ENCODE data around the gene DOLK.

Gene DOLK

DNA sequence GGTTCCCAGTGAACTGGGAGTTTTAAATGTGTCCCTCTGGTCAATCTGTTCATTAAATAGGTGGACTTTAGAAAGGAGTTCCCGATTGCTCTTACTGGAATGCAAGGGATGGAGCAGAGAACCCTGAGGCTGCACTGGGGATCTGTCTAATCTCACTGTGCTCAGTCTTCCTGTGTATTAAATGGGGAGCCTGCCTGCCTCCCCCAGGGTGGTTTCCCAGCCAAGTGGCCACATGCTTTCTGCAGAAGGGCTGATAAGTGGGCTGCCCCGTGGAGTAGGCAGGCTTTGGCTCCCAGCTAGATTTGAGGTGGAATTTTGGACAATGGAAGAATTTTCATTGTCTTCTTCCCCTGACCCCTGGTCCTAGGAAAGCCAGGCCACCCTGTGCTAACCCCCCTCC lies 40.7 kb downstream of the DOLK start:
- no peak for DNase-seq (ENCODE audit: low read depth)

DNA sequence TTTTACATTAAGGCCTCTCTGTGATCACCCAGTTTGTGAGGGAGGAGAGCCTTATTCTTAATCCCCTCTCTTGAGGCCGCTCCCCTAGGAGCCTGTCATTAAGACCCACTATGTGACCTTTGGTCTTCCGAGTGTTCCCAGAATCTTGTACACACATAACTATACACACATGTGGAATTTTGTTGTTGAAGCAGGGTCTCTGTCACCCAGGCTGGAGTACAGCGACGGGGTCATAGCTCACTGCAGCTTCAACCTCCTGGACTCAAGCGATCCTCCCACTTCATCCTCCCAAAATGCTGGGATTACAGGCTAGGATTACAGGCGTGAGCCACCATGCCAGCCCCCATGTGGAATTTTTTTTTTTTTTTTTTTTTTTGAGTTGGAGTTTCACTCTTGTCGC lies 41.4 kb downstream of the DOLK start:
- DNase-seq (ENCODE audit: low read depth): no peak

- DNase-seq (ENCODE audit: low read depth): no peak
Observed at GRCh38 chr9:128903871-128904620, 43.4 kb downstream of the DOLK start.

DNA sequence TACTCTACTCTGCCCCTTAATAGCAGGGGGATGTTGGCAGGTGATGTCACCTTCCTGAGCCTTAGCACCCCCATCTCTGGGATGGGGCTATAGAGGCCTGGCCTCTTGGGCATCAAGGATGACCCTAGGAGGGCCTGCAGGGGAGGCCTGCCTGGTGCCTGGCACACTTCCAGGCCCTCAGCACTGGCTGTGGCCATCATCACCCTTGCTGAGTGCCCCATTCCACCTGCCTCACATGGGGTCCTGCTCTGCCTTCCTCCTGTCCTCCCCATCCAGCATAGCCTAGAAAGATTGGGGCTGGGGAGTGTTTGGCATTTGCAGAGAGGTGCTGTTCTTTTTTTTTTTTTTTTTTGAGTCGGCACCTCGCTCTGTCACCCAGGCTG lies 44.3 kb downstream of the DOLK start:
- DNase-seq (ENCODE audit: low read depth): no peak

GRCh38 chr9:128902351-128903078 lies 44.9 kb downstream of the DOLK start:
- DNase-seq (ENCODE audit: low read depth): peak; percentile 68

- no peak for DNase-seq (ENCODE audit: low read depth)
Observed at GRCh38 chr9:128901822-128902221, 45.6 kb downstream of the DOLK start.

DNA sequence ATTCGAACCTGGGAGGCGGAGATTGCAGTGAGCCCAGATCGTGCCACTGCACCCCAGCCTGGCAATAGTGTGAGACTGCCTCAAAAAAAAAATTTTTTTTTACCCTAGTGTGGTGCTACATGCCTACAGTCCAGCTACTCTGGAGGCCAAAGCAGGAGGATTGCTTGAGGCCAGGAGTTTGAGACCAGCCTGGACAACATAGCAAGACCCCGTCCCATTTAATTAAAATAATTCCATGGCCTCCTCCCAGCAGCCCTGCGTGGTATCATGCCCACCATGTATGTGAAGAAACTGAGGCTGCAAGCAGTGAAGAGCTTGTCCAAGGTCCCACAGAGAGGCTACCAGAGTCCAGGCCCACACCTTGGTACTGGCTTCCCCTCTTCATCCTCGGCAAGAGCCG lies 46.0 kb downstream of the DOLK start:
- DNase-seq (ENCODE audit: low read depth): no peak

DNA sequence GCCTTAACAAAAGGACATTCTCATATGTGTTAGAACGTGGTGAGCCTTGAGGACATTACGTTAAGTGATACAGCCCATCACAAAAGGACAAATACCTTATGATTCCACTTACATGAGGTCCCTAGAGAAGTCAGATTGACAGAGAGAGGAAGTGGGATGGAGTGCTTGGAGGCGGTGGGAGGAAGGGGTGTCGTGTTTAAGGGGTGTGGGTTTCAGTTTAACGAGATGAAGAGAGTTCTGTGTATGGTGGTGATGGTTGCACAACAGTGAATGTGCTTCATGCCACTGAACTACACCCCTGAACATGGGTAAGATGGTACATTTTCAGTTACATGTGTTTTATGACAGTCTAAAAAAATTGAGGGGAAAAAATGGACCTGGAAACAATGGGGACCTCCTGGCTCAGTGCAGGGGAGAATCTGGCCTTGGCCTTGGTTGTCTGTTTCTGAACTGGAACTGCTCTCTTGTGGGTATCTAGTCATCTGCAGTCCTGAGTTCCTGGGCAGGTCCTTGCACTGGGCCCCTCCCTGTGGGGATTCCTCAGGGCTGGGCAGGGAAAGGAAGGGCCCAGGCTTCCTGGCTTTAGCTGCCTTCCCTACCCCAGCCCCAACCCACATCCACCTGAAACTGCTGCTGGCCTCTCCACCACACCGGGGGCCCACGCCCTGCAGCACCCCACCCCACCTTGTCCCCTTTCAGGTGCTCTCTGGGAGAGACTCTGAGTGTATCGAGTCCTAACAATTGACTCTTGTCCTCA lies 47.7 kb downstream of the DOLK start:
- no peak for DNase-seq (ENCODE audit: low read depth)

- no peak for DNase-seq (ENCODE audit: low read depth)
Observed at GRCh38 chr9:128898845-128899565, 48.4 kb downstream of the DOLK start.

GRCh38 chr9:128898382-128898781 lies 49.0 kb downstream of the DOLK start:
- no peak for DNase-seq (ENCODE audit: low read depth)

DNA sequence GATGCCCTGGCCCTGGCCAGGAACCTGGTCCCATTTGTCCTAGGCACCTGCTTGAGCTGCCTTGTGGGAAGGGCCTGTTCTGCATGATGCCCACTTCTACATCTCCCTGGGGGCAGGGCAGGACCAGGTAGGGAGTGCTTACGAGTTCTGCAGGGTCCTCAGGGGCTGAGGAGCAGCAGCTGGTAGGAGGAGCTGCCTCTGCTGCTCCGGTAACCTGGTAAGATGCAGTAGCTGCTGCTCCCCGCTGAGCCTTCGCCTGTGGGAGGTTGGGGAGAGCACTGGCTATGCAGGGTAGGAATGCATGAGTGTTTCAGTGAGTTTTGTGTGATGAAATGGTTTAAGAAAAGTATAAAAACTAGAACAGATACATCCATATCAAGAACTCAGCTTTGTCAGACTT lies 51.8 kb downstream of the DOLK start:
- no peak for DNase-seq (ENCODE audit: low read depth)

Data from stimulated activated CD8-positive, alpha-beta memory T cell treated with anti-CD3 and anti-CD28 coated beads, Interleukin-12 subunit alpha, Interleukin-12 subunit beta, amount 100 ng/mL, for 4 hours (primary cell).